Nephron (organoid): ENCODE data around the gene ACP2.

Experiments used
- H3K27ac Mint-ChIP-seq, 3 experiments: 2 replicates each; pipeline ENCODE4 v1.8.0; 2020; ENCODE audit warnings: mixed read lengths in 3 of 3, mild to moderate bottlenecking in 2 of 3, moderate library complexity in 1 of 3
- H3K27me3 Mint-ChIP-seq: 2 replicates; pipeline ENCODE4 v1.8.0; 2021; ENCODE audit warnings: low read depth, mild to moderate bottlenecking, moderate library complexity, mixed read lengths
- H3K36me3 Mint-ChIP-seq: 2 replicates; pipeline ENCODE4 v1.8.0; 2020; ENCODE audit warnings: low read depth, mixed read lengths
- H3K4me1 Mint-ChIP-seq: 2 replicates; pipeline ENCODE4 v1.8.0; 2020; ENCODE audit warnings: mixed read lengths
- H3K4me3 Mint-ChIP-seq, 3 experiments: 2 replicates each; pipeline ENCODE4 v1.8.0; 2020; ENCODE audit warnings: mild to moderate bottlenecking in 3 of 3, mixed read lengths in 3 of 3, moderate library complexity in 2 of 3
- H3K9me3 Mint-ChIP-seq: 2 replicates; pipeline ENCODE4 v1.8.0; 2020; ENCODE audit warnings: mixed read lengths
- CTCF ChIP-seq, 3 experiments: fragments of 200-600 bp; sonication (generic); IDR thresholded peaks; one replicate each; pipeline ENCODE4 v1.5.0; 2021; ENCODE audit warnings: antibody characterized with exemption in 3 of 3; ENCODE audit not compliant: unreplicated experiment in 3 of 3

The ACP2 gene

GRCh38 chr11:47225552-47226400 is 22.8 kb downstream of the ACP2 start:
- Mint-ChIP-seq H3K27me3 (peaks cover 3% of the 10 kb centered on the region), H3K4me1 (no peaks in the 10 kb centered on the region), H3K36me3 (peaks cover 12% of the 10 kb centered on the region), H3K4me3 (no peak overlapping the region), H3K27ac (no peak overlapping the region), H3K9me3 (no peaks in the 10 kb centered on the region)
- TF ChIP-seq CTCF (IDR thresholded peaks at IDR 0.05; ENCODE audit: unreplicated experiment in 3 of 3), result no peak

GRCh38 chr11:47222696-47223095 is 25.9 kb downstream of the ACP2 start:
- H3K36me3 Mint-ChIP-seq, result peaks cover 14% of the 10 kb centered on the region
- no peak overlapping the region for H3K4me3 Mint-ChIP-seq
- TF ChIP-seq CTCF (IDR thresholded peaks at IDR 0.05; ENCODE audit: unreplicated experiment in 3 of 3), result no peak
- H3K4me1 Mint-ChIP-seq, result peaks cover 8% of the 10 kb centered on the region
- no peaks in the 10 kb centered on the region for H3K9me3 Mint-ChIP-seq
- no peak overlapping the region for H3K27ac Mint-ChIP-seq
- no peaks in the 10 kb centered on the region for H3K27me3 Mint-ChIP-seq

GRCh38 chr11:47220401-47220821 is 28.2 kb downstream of the ACP2 start:
- H3K4me1 Mint-ChIP-seq, result peaks cover 23% of the 10 kb centered on the region
- no peak overlapping the region for H3K4me3 Mint-ChIP-seq
- TF ChIP-seq CTCF (IDR thresholded peaks at IDR 0.05; ENCODE audit: unreplicated experiment in 3 of 3), result no peak
- peak overlapping the region in 1 of 3 experiments; percentile 31 for H3K27ac Mint-ChIP-seq
- H3K27me3 Mint-ChIP-seq, result no peaks in the 10 kb centered on the region
- no peaks in the 10 kb centered on the region for H3K9me3 Mint-ChIP-seq
- H3K36me3 Mint-ChIP-seq, result peaks cover 6% of the 10 kb centered on the region

GRCh38 chr11:47216121-47216798 is 32.4 kb downstream of the ACP2 start:
- TF ChIP-seq CTCF (IDR thresholded peaks at IDR 0.05; ENCODE audit: unreplicated experiment in 3 of 3), result no peak
- Mint-ChIP-seq H3K27me3 (no peaks in the 10 kb centered on the region), H3K36me3 (peaks cover 6% of the 10 kb centered on the region), H3K4me3 (peak overlapping the region; percentile 84 to 89 (median 88)), H3K9me3 (no peaks in the 10 kb centered on the region), H3K4me1 (peaks cover 29% of the 10 kb centered on the region), H3K27ac (peak overlapping the region; percentile 61 to 93 (median 91))

GRCh38 chr11:47215366-47215910 is 33.2 kb downstream of the ACP2 start:
- no peaks in the 10 kb centered on the region for H3K9me3 Mint-ChIP-seq
- peaks cover 29% of the 10 kb centered on the region for H3K4me1 Mint-ChIP-seq
- TF ChIP-seq CTCF (IDR thresholded peaks at IDR 0.05; ENCODE audit: unreplicated experiment in 3 of 3), result no peak

More at GRCh38 chr11:47215366-47215910, 33.2 kb downstream of the ACP2 start:
- Mint-ChIP-seq H3K36me3 (peaks cover 4% of the 10 kb centered on the region), H3K4me3 (peak overlapping the region; percentile 84 to 89 (median 88)), H3K27me3 (no peaks in the 10 kb centered on the region), H3K27ac (peak overlapping the region; percentile 61 to 93 (median 91))
